ENCODE data around the gene SMTNL1. TPM values are rescaled to one million over a fixed set of nuclear protein-coding genes. Genes with fewer than 3 reads are reported as not detected.

Gene SMTNL1
- total and polyA plus RNA-seq, 9 of the 15 experiments (the other 6 are each of a cell fraction or from before 2014, with no cell fraction given), result not detected

DNA sequence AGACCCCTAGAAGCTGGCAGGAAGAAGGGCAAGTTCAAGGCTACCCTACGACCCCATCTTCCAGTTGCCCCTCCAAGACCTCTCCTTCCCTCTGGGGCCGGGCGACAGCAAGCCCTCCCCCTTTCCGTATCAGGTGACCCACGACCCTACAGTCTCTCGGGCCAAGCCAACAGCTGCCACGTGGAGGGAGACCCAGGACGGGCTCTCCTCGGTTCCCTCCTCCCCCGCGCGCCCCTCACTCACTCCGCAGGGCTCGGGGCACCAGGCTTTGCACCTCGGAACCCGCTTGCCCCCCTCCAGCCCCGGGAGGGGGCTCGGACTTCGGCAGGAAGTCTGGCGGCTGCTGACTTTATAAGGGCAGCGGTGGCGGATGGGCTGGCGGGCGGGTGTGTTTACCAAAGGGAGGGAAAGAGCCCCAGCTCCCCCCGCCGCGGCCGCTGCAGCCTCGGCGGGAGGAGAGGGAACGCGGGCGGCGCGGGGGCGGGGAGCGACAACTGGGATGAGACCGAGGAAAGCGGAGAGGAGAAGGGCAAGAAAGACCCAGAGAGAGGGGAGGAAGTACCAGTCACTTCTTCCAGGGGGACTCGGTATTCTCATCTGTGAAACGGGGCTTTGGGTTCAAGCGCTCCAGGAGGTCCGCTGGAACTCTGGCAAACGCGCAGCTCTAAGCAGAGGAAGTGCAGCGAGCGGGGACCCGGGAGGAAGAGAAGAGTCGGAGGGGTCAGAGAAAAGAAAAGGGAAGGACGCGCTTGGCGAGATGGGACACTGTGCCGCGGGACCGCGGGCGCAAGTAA lies 22.7 kb upstream of the SMTNL1 start (continued):
- TF ChIP-seq ZBTB33 (CRISPR knock-in tag; IDR thresholded peaks at IDR 0.05) (no peak), ZNF24 (IDR thresholded peaks at IDR 0.05) (peak; percentile 82), SRSF9 (IDR thresholded peaks at IDR 0.05; ENCODE audit: borderline replicate concordance, low read depth, low read length) (no peak), HCFC1 (IDR thresholded peaks at IDR 0.05; ENCODE audit: low read depth, low read length) (no peak), RBM14 (IDR thresholded peaks at IDR 0.05; ENCODE audit: borderline replicate concordance, insufficient read depth, low read depth, low read length) (0 out of 2 replicates have a peak, but pooled peaks have one; percentile 3), MECOM (CRISPR knock-in tag; IDR thresholded peaks at IDR 0.05) (no peak), HDGF (IDR thresholded peaks at IDR 0.05) (no peak), ZNF77 (CRISPR knock-in tag; IDR thresholded peaks at IDR 0.05) (no peak), GABPB2 (CRISPR knock-in tag; conservative IDR thresholded peaks at IDR 0.05) (no peak), KAT8 (IDR thresholded peaks at IDR 0.05; ENCODE audit: low read depth) (no peak), CREM (IDR thresholded peaks at IDR 0.05; ENCODE audit: low read depth) (0 out of 2 replicates have a peak, but pooled peaks have one; percentile 11), ZKSCAN1 (IDR thresholded peaks at IDR 0.05; ENCODE audit: low read depth, low read length) (no peak), ID3 (CRISPR knock-in tag; IDR thresholded peaks at IDR 0.05) (no peak), ID3 (tag; IDR thresholded peaks at IDR 0.05) (no peak), NR2C1 (IDR thresholded peaks at IDR 0.05) (peak; percentile 50; the same call in 1 of the 2 replicates), NR2C1 (tag; IDR thresholded peaks at IDR 0.05) (no peak), ZNF431 (CRISPR knock-in tag; IDR thresholded peaks at IDR 0.05) (no peak), PRDM10 (IDR thresholded peaks at IDR 0.05; ENCODE audit: partially characterized antibody) (peak; percentile 77), ZNF668 (CRISPR knock-in tag; IDR thresholded peaks at IDR 0.05) (no peak), NONO (IDR thresholded peaks at IDR 0.05; ENCODE audit: low read depth in 2 of 2, low read length in 1 of 2) (no peak), SIN3B (IDR thresholded peaks at IDR 0.05; ENCODE audit: low read depth) (no peak), CEBPB (tag; IDR thresholded peaks at IDR 0.05) (no peak)
- TF ChIP-seq, protein P1, sequence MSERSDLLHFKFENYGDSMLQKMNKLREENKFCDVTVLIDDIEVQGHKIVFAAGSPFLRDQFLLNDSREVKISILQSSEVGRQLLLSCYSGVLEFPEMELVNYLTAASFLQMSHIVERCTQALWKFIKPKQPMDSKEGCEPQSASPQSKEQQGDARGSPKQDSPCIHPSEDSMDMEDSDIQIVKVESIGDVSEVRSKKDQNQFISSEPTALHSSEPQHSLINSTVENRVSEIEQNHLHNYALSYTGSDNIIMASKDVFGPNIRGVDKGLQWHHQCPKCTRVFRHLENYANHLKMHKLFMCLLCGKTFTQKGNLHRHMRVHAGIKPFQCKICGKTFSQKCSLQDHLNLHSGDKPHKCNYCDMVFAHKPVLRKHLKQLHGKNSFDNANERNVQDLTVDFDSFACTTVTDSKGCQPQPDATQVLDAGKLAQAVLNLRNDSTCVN (CRISPR knock-in tag; IDR thresholded peaks at IDR 0.05), result no peak

All from K562 (cell line).